ENCODE measurements around the gene MSRB1.

DNA sequence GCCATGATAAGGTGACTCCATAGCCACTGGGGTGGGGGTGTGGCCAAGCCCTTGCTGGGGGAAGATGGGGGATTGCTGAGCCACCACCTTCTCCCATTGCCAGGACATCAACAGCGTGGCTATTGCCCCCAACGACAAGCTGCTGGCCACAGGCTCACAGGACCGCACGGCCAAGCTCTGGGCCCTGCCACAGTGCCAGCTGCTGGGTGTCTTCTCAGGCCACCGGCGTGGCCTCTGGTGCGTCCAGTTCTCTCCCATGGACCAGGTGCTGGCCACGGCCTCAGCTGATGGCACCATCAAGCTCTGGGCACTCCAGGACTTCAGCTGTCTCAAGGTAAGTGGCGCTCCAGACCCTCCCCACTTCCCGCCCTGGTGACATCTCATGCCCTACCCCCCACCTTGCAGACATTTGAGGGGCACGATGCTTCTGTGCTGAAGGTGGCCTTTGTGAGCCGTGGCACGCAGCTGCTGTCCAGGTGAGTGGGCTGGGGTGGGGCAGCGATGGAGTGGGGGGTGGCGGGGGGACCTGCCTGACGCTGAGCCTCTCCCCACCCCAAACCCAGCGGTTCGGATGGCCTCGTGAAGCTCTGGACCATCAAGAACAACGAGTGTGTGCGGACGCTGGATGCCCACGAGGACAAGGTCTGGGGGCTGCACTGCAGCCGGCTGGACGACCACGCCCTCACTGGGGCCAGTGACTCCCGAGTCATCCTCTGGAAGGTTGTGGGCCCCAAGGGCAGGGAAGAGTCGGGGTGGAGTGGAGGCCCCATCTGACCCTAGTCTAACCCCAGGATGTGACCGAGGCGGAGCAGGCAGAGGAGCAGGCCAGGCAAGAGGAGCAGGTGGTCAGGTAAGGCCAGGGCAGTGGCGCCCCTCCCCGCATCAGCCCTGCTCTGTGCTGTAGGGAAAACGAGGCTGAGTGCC lies 34.2 kb upstream of the MSRB1 start:
- TF ChIP-seq GATA3 (IDR thresholded peaks at IDR 0.05; ENCODE audit: low read depth, low read length) (no peak), GATA2 (IDR thresholded peaks at IDR 0.05; ENCODE audit: low read depth, low read length) (no peak)

Measured in SH-SY5Y (cell line).